GM21529 (cell line): ENCODE data around the gene SHCBP1.
A peak's percentile ranks its signal among the peaks of the same experiment; 100 is the strongest.

Experiments
- ATAC-seq: cut with Tn5 transposase; IDR thresholded peaks from one replicate; pipeline ENCODE4 v1.9.1; 2021; ENCODE audit not compliant: unreplicated experiment

SHCBP1 gene

DNA sequence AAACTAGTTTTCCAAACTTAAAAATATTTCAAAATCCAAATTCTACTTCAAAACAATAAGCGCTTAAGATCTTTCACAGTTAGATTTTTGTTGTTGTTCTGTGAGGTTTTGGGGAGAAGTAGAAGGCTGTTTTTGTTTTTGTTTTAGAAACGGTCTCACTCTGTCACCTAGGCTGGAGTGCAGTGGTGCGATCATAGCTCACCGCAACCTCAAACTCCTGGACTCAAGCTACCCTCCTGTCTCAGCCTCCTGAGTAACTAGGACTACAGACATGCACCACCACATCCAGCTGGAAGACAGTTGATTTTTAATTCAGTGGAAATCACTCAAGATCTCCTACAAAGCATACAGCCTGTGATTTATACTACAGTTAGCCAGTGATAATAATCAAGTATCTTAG is 2.7 kb downstream of the SHCBP1 start:
- no peak for ATAC-seq

GRCh38 chr16:46614006-46614405 is 7.2 kb downstream of the SHCBP1 start:
- ATAC-seq = no peak

- no peak for ATAC-seq
Measured at GRCh38 chr16:46613352-46613751, 7.8 kb downstream of the SHCBP1 start.

DNA sequence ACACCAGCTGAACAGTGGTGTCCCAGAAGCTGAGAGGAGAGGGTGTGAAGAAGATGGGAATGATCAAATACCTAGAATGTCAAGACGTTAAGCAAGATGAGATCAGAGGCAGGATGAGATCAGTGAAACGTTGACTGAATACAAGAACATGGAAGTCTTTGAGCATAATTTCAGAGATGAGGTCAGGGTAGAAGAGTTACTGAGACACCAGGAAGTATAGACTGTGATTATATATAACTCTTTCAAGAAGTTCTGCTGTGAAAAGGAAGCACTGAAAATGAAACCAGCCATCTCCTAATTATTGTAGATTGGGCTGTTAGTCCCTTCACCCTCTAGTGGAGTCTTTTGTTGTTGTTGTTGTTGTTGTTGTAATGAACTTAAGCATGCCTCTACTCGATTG is 9.1 kb downstream of the SHCBP1 start:
- ATAC-seq = peak; percentile 71

- no peak for ATAC-seq
Measured at GRCh38 chr16:46607529-46607928, 13.7 kb downstream of the SHCBP1 start.

DNA sequence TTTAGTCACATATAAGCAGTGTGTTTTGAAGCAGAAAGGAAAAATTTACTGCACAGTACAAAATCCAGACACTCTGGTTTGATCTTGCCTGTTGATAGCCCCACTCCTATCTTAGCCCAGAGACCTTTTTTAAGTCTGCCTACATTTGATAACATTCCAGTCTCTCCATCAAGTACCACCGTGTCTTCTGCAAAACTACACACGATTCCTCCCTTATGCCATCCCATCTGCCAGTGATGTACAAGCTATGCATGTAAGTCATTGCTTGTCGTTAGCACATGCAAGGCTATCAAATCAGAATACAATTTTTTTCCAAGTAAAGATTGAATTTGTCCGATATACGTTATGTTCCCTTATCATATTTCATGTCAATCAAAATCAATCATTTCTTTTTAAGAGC is 14.9 kb downstream of the SHCBP1 start:
- ATAC-seq = no peak

DNA sequence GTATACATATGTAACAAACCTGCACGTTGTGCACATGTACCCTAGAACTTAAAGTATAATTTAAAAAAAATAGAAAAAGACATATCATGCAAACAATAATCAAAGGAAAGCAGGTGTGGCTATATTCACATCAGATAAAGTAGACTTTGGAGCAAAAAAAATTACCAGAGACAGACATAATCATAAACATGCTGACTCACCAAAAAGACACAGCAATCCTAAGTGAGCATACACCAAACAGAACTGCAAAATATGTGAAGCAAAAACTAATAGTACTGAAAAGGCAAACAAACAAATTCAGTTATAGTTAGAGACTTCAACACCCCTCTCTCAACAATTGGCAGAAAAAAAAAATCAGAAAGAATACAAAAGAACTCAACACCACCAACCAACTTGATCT is 29.9 kb downstream of the SHCBP1 start:
- ATAC-seq = no peak

GRCh38 chr16:46586011-46586577 is 35.1 kb downstream of the SHCBP1 start:
- ATAC-seq = no peak

GRCh38 chr16:46583036-46583435 is 38.1 kb downstream of the SHCBP1 start:
- ATAC-seq = no peak

DNA sequence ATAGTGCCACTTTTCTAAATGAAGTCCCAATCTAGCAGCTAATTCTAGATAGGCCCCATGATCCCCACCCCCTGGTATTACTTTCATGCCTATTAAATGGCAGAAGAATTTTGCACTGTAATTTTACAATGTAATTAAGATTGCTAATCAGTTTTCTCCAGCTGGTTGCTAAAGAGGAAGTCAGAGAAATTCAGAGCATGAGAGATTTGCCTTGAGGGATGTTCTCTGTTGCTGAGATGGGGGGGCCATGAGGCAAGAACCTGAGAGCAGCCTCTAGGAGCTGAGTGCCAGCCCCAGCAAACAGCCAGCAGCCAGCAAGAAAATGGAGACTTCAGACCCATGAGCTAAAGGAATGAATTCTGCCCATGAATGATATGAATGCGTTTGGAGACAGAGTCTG is 38.9 kb downstream of the SHCBP1 start:
- ATAC-seq = no peak

DNA sequence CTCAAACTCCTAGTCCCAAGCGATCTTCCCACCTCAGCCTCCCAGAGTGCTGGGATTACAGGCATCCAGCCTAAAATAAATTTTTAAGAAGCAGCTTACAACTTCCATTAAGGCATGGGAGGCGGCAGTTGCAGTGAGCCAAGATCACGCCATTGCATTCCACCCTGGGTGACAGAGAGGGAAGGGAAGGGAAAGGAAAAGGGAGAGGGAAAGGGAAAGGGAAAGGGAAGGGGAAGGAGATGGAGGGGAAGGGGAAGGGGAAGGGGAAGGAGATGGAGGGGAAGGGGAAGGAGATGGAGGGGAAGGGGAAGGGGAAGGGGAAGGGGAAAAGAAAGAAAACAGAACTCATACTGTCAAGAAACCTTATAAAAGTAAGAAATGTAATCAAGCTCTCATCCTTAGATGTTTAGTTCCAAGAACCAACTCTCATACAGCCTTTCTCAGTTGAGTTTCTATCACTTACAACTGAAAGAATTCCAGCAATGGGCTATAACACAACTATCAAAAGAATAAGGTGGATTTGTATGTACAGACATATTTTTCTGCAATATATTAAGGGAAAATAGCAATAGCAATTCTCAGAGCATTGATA is 43.1 kb downstream of the SHCBP1 start:
- ATAC-seq = no peak

DNA sequence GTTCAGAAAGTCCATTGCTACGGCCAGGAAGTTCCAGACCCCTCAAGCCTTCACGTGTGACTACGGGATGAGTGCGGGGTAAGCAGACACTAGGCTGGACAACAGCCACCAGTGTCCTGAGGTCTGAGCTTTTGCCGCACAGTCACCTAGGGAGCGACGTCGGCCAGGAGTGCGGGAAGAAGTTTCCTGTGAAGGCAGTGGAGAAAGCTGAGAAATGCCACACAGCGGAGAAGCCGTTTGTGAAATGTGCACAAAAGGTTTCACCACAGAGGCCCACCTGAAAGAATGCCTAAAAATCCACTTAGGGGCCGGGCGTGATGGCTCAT is 47.4 kb downstream of the SHCBP1 start:
- no peak for ATAC-seq

- ATAC-seq = no peak
Measured at GRCh38 chr16:46573008-46573833, 48.0 kb downstream of the SHCBP1 start.

GRCh38 chr16:46569231-46569735 is 51.9 kb downstream of the SHCBP1 start:
- ATAC-seq = no peak

- ATAC-seq = no peak
Measured at GRCh38 chr16:46568472-46569230, 52.5 kb downstream of the SHCBP1 start.

DNA sequence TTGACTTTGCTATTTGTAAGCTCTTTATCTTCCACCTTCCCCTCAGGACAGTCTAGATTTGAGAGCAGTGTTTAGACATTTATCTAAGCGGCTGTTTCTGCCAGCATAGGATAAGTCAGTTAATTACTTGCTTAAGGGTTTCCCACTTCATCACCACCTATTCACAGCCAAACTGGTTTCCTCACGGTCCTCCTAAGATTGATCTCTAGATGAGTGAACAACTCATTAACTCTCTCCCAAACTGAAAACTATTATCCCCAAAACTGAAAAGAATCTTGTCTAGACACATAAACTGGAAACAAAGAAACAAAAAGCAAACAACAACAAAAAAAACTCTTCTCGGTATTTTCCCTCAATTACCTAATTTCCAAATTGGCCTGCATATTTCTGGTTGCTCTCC is 58.2 kb downstream of the SHCBP1 start:
- no peak for ATAC-seq

DNA sequence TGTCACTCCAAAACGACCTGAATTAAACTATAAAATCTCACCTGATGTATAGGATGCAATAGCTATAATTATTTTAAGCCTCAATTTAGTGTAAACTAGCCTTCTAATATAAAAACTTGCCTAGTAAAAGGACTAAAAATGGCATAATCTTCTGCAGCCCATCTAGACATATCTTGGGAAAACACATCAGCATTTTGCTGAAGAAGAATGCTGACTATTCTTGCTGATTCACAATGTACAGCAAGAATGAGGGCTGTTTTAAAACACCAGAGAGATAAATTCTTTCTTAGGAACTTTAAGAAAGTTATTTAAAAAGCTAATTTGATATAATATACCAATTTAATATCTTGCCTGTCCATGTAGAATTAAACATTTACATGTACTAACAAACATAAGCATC is 63.2 kb downstream of the SHCBP1 start:
- no peak for ATAC-seq

DNA sequence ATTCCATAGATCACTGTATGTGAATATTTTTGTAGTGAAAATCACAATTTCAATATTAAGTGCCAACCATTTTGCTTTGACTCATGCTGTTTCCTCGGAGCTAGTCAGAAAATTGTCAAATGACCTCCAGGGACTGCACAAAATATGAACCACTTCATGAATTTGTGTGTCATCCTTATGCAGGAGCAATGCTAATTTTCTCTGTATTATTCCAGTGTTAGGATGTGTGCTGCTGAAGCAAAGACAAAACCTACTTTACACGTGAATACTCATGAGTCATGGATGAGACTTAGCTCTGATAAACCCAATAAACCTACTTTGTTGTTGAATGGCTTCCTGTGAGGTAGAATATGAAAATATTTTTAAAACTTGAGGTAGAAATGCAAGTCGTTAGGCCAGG is 65.2 kb downstream of the SHCBP1 start:
- no peak for ATAC-seq

DNA sequence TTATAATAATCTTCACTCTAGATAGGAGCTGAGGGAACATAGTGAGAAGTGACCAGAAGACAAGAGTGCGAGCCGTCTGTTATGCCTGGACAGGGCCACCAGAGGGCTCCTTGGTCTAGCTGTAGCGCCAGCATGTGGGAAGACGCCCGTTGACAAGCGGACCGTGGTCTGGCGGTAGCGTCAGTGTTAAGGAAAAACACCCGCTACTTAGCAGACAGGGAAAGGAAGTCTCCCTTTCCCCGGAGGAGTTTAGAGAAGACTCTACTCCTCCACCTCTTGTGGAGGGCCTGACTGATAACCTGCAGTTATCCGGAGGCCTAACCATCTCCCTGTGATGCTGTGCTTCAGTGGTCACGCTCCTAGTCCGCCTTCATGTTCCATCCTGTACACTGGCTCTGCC is 66.7 kb downstream of the SHCBP1 start:
- ATAC-seq = peak; percentile 47

DNA sequence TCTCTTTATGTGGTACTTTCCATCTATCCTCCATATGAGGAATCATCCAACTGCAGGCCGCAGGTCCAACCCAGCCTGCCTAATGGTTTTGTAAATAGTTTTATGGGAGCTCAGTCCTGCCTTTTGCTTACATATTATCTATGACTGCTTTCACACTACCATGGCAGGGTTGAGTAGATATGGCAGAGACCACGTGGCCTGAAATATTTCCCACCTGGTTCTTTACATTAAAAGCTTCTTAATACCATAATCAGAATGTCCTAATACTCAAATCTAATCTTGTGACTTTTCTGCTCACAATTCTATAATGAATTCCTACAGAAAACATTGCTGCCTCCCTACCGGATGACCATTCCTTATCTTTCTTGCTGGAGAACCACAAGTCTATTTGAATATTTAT is 71.7 kb downstream of the SHCBP1 start:
- no peak for ATAC-seq
